Stimulated activated CD4-positive, alpha-beta T cell treated with anti-CD3 and anti-CD28 coated beads, Interleukin-4, amount 100 ng/mL, for 24 hours (primary cell): ENCODE results near the gene ZNF609.
"Not testable (repeated sequence)": the region's sequence is repeated elsewhere in the genome, so short reads cannot be mapped to it uniquely, and the experiment has no call there.

Experiments
- DNase-seq: peaks from one replicate; pipeline ENCODE4 v3.0.0-alpha.2; 2020

Gene ZNF609

GRCh38 chr15:64459066-64459781 lies 1.2 kb upstream of the ZNF609 start:
- no peak for DNase-seq

GRCh38 chr15:64460724-64461720 lies 644 bp downstream of the ZNF609 start:
- peak; percentile 37 for DNase-seq

GRCh38 chr15:64461721-64462162 lies 1.4 kb downstream of the ZNF609 start:
- peak; percentile 43 for DNase-seq

GRCh38 chr15:64462492-64462891 lies 2.1 kb downstream of the ZNF609 start:
- DNase-seq = no peak

GRCh38 chr15:64464276-64465005 lies 4.1 kb downstream of the ZNF609 start:
- no peak for DNase-seq

GRCh38 chr15:64466408-64467141 lies 6.2 kb downstream of the ZNF609 start:
- DNase-seq = no peak

GRCh38 chr15:64472161-64472560 lies 11.8 kb downstream of the ZNF609 start:
- DNase-seq = no peak

- no peak for DNase-seq
These were observed 14.5 kb downstream of the ZNF609 start for GRCh38 chr15:64474846-64475245.

- DNase-seq = no peak
These were observed 16.2 kb downstream of the ZNF609 start for GRCh38 chr15:64476550-64476949.

- no peak for DNase-seq
These were observed 18.5 kb downstream of the ZNF609 start for GRCh38 chr15:64478863-64479262.

- no peak for DNase-seq
These were observed 20.5 kb downstream of the ZNF609 start for GRCh38 chr15:64480891-64481290.

GRCh38 chr15:64483749-64484148 lies 23.4 kb downstream of the ZNF609 start:
- no peak for DNase-seq

GRCh38 chr15:64485796-64486195 lies 25.4 kb downstream of the ZNF609 start:
- no peak for DNase-seq

- no peak for DNase-seq
These were observed 30.4 kb downstream of the ZNF609 start for GRCh38 chr15:64490598-64491259.

GRCh38 chr15:64493641-64494040 lies 33.3 kb downstream of the ZNF609 start:
- DNase-seq = no peak

GRCh38 chr15:64495968-64496367 lies 35.6 kb downstream of the ZNF609 start:
- not testable (repeated sequence) for DNase-seq

- DNase-seq = no peak
These were observed 40.5 kb downstream of the ZNF609 start for GRCh38 chr15:64500695-64501395.

- no peak for DNase-seq
These were observed 41.0 kb downstream of the ZNF609 start for GRCh38 chr15:64501396-64501715.

- DNase-seq = no peak
These were observed 41.8 kb downstream of the ZNF609 start for GRCh38 chr15:64502151-64502550.

- DNase-seq = no peak
These were observed 42.2 kb downstream of the ZNF609 start for GRCh38 chr15:64502551-64502950.

- DNase-seq = no peak
These were observed 42.8 kb downstream of the ZNF609 start for GRCh38 chr15:64503197-64503596.
